BLaER1 treated with 17β-estradiol and CSF1 and Interleukin-3, amounts not matched to agents 10 nM and 100 nM (cell line): ENCODE results near the gene CENPP.

Experiments
- H3K27ac ChIP-seq, 11 experiments: shearing (Covaris generic); formaldehyde crosslinking; 2 replicates each; pipeline ENCODE4 v1.8.1; 2022
- H3K27me3 ChIP-seq, 11 experiments: shearing (Covaris generic); formaldehyde crosslinking; 2 replicates each; pipeline ENCODE4 v1.8.1; 2022
- H3K36me3 ChIP-seq, 11 experiments: shearing (Covaris generic); formaldehyde crosslinking; 2 replicates each; pipeline ENCODE4 v1.8.1; 2022
- H3K4me1 ChIP-seq, 10 experiments: shearing (Covaris generic); formaldehyde crosslinking; 2 replicates each; pipeline ENCODE4 v1.8.1; 2022
- H3K4me2 ChIP-seq, 11 experiments: shearing (Covaris generic); formaldehyde crosslinking; 2 replicates each; pipeline ENCODE4 v1.8.1; 2022
- H3K4me3 ChIP-seq, 10 experiments: shearing (Covaris generic); formaldehyde crosslinking; 2 replicates each; pipeline ENCODE4 v1.8.1; 2022
- H3K9ac ChIP-seq, 11 experiments: shearing (Covaris generic); formaldehyde crosslinking; 2 replicates each; pipeline ENCODE4 v1.8.1; 2022
- H3K9me3 ChIP-seq, 11 experiments: shearing (Covaris generic); formaldehyde crosslinking; replicated peaks in 1 of 11; 2 replicates each; pipeline ENCODE4 v1.8.1; 2022
- H4K20me1 ChIP-seq, 11 experiments: shearing (Covaris generic); formaldehyde crosslinking; 2 replicates each; pipeline ENCODE4 v1.8.1; 2022
- Cebpa-rat ChIP-seq, 11 experiments: shearing (Covaris generic); IDR thresholded peaks; 2 replicates each; pipeline ENCODE4 v1.8.1; 2022

CENPP gene

GRCh38 chr9:92292338-92293074 is 33.2 kb upstream of the CENPP start:
- peak overlapping the region; percentile 66 to 87 (median 80) for H3K4me3 ChIP-seq
- peaks cover 40 to 56% (median 52%) of the 10 kb centered on the region in 10 experiments for H3K4me1 ChIP-seq
- peaks cover 34 to 64% (median 53%) of the 10 kb centered on the region in 11 experiments for H3K36me3 ChIP-seq
- H3K9me3 ChIP-seq: no peaks in the 10 kb centered on the region
- TF ChIP-seq Cebpa-rat (IDR thresholded peaks at IDR 0.05): no peak
- peak overlapping the region; percentile 78 to 97 (median 89) for H3K9ac ChIP-seq
- H3K27ac ChIP-seq: peak overlapping the region; percentile 74 to 98 (median 88); a peak in 21 of 22 replicates
- H3K4me2 ChIP-seq: peak overlapping the region; percentile 78 to 99 (median 96)
- no peaks in the 10 kb centered on the region for H3K27me3 ChIP-seq
- H4K20me1 ChIP-seq: peaks cover 4 to 52% (median 48%) of the 10 kb centered on the region in 11 experiments; a peak in 17 of 22 replicates

DNA sequence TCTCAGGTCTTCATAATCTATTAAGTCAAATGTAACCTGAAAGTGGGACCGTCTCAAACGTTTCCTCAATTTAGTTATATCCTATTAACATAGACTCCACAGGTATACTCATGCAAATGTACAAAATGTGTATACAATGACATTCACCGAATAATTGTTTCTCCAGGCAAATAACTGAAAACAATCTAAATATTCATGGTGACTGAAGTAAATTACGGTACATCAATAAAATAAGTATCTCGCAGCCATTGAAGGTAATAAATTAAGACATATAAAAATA is 32.7 kb upstream of the CENPP start:
- Histone ChIP-seq H3K36me3 (peaks cover 34 to 64% (median 53%) of the 10 kb centered on the region in 11 experiments), H3K4me1 (peaks cover 40 to 61% (median 57%) of the 10 kb centered on the region in 10 experiments), H3K4me3 (peak overlapping the region; percentile 66 to 87 (median 80)), H3K9me3 (no peaks in the 10 kb centered on the region), H3K9ac (peak overlapping the region; percentile 78 to 97 (median 89)), H3K4me2 (peak overlapping the region; percentile 78 to 99 (median 96)), H4K20me1 (peaks cover 4 to 46% (median 43%) of the 10 kb centered on the region in 11 experiments; a peak in 17 of 22 replicates), H3K27me3 (no peaks in the 10 kb centered on the region), H3K27ac (peak overlapping the region; percentile 74 to 98 (median 88); a peak in 21 of 22 replicates)
- TF ChIP-seq Cebpa-rat (IDR thresholded peaks at IDR 0.05): no peak

DNA sequence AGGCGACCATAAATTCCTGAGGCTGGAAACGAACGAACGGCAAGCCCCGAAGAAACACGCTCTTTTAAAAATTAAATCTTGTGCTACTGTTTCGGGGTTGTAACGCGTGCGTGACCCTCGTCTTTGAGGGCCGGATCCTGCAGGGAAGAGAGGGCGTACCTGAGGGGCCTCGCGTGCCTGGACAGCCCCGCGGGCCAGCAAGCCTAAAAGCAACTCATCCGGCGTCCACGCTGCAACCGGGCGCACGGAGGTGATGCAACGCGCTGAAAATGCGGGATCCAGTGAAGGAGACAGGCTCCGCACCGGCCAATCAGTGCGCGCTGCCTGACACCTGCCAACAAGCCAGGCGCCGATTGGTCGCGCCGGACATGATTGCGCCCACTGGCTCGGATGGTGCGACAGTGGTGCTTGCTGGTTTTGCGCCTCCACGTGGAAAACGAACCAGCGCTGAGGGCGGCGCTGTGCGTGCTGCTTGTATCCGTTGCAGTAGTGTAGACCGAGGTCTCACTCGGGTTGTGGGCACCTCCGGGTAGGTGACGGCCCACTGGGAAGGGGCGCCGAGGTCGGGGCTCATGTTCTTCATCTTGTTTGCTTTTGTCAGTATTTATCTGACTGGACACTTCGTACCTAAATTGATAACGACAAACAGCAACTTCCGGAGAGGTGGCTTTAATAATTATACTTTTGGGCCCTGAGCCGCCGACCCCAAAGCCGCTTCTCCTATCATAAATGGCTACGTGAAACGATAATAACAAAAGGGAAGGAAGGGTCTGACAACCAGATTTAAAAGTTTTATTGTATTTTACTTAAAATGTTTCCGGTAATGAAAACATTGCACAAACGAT is 32.1 kb upstream of the CENPP start, which contains the start of gene IARS1:
Gene IARS1 (minus strand): TSS at position 246 of the 845 bp plus-strand sequence. CDS start 4,278 bp downstream, outside the sequence.
- peak; percentile 58 to 99 (median 85); a peak in 18 of 22 replicates for TF ChIP-seq Cebpa-rat (IDR thresholded peaks at IDR 0.05)
- peak within 1 kb of the TSS; percentile 74 to 98 (median 88); a peak in 21 of 22 replicates for H3K27ac ChIP-seq
- H3K4me2 ChIP-seq: peak within 1 kb of the TSS; percentile 78 to 99 (median 96)
- peak within 1 kb of the TSS; percentile 66 to 87 (median 80) for H3K4me3 ChIP-seq
- H3K9me3 ChIP-seq: no peaks in the 10 kb centered on the region
- peak within 1 kb of the TSS; percentile 78 to 97 (median 89) for H3K9ac ChIP-seq
- peaks cover 42 to 68% (median 64%) of the 10 kb centered on the region in 10 experiments for H3K4me1 ChIP-seq
- H4K20me1 ChIP-seq: peaks cover under 1 to 40% (median 36%) of the 10 kb centered on the region in 11 experiments; a peak in 17 of 22 replicates
- no peaks in the 10 kb centered on the region for H3K27me3 ChIP-seq
- H3K36me3 ChIP-seq: peaks cover 34 to 64% (median 53%) of the 10 kb centered on the region in 11 experiments

DNA sequence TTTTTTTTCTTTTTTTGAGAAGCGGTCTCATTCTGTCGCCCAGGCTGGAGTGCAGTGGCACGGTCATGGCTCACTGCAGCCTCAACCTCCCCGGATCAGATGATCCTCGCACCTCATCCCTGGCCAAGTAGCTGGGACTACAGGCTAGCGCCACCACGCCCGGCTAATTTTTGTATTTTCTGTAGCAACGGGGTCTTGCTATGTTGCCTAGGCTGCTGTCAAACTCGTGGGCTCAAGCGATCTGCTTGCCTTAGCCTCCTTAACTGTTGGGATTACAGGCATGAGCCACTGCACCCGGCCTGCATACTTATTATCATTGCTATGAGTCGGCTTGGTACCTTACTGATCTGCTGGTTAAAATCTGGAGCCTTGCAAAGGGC is 31.5 kb upstream of the CENPP start:
- TF ChIP-seq Cebpa-rat (IDR thresholded peaks at IDR 0.05): no peak
- peaks cover 32 to 64% (median 49%) of the 10 kb centered on the region in 11 experiments for H3K36me3 ChIP-seq
- H3K9ac ChIP-seq: peak overlapping the region; percentile 78 to 97 (median 89)
- H4K20me1 ChIP-seq: peaks cover 0 to 34% (median 31%) of the 10 kb centered on the region in 11 experiments; a peak in 12 of 22 replicates
- peaks cover 48 to 74% (median 70%) of the 10 kb centered on the region in 10 experiments for H3K4me1 ChIP-seq
- peak overlapping the region; percentile 5 to 98 (median 88); a peak in 21 of 22 replicates for H3K27ac ChIP-seq
- peak overlapping the region; percentile 66 to 87 (median 80) for H3K4me3 ChIP-seq
- no peaks in the 10 kb centered on the region for H3K27me3 ChIP-seq
- H3K4me2 ChIP-seq: peak overlapping the region; percentile 78 to 96 (median 90)
- no peaks in the 10 kb centered on the region for H3K9me3 ChIP-seq

- Histone ChIP-seq H3K9me3 (no peaks in the 10 kb centered on the region), H3K27me3 (no peaks in the 10 kb centered on the region), H3K4me1 (peaks cover 54 to 84% (median 80%) of the 10 kb centered on the region in 10 experiments), H3K36me3 (peaks cover 34 to 64% (median 47%) of the 10 kb centered on the region in 11 experiments), H3K4me3 (no peak overlapping the region), H4K20me1 (peaks cover 0 to 23% (median 21%) of the 10 kb centered on the region in 11 experiments; a peak in 11 of 22 replicates), H3K9ac (peak overlapping the region in 10 of 11 experiments; percentile 20 to 91 (median 46); a peak in 16 of 22 replicates), H3K27ac (peak overlapping the region in 9 of 11 experiments; percentile 4 to 98 (median 88); a peak in 18 of 22 replicates), H3K4me2 (peak overlapping the region in 10 of 11 experiments; percentile 78 to 96 (median 90); a peak in 20 of 22 replicates)
- TF ChIP-seq Cebpa-rat (IDR thresholded peaks at IDR 0.05): no peak
Observed at GRCh38 chr9:92295240-92295790, 30.4 kb upstream of the CENPP start.

DNA sequence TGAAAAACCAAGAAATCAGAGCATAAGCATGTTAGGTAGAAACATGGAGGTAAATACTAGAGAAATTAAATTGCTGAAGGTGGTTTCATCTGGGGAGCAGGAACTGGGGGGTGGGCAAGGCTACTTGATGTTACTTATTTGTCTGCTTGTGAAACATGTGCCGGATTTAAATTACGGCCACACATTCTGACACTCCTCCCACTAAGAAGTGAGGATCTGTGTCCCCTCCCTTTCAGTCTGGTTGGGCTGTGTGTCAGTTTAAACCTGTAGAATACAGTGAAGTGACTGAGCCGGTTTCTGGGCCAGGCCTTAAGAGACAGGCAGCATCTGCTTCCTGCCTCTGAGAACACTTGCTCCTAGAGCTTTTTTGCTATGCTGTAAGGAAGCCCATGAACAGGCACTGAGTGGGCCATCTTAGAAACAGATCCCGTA is 29.9 kb upstream of the CENPP start:
- H3K4me1 ChIP-seq: peaks cover 54 to 90% (median 85%) of the 10 kb centered on the region in 10 experiments
- H3K4me3 ChIP-seq: no peak overlapping the region
- no peaks in the 10 kb centered on the region for H3K27me3 ChIP-seq
- H3K9me3 ChIP-seq: no peaks in the 10 kb centered on the region
- no peak for TF ChIP-seq Cebpa-rat (IDR thresholded peaks at IDR 0.05)
- peak overlapping the region in 10 of 11 experiments; percentile 4 to 98 (median 88); a peak in 19 of 22 replicates for H3K27ac ChIP-seq
- H3K9ac ChIP-seq: peak overlapping the region in 10 of 11 experiments; percentile 20 to 91 (median 44); a peak in 16 of 22 replicates
- peak overlapping the region; percentile 20 to 96 (median 83); a peak in 18 of 22 replicates for H3K4me2 ChIP-seq
- H3K36me3 ChIP-seq: peaks cover 39 to 64% (median 47%) of the 10 kb centered on the region in 11 experiments
- peaks cover 0 to 18% (median 16%) of the 10 kb centered on the region in 11 experiments; a peak in 9 of 22 replicates for H4K20me1 ChIP-seq

DNA sequence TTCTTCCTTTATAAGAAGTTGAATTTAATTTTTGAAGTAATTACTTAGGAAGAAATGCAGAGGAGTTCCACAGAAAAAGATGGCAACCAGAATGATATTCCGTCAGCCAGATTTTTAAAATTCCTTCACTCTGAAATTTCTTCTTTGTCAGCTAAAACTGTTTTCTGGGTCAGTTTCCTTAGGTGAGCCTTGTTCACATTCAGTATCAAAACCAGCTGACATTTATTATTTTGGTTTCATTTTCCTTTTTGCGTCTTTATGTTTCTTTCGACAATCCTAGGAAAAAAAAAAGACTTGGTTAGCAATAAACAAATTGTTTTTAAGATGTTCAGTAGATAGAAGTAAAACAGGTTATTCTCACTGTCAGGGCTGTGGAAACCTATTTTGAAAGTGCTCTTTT is 28.1 kb upstream of the CENPP start:
- H3K4me3 ChIP-seq: no peak overlapping the region

GRCh38 chr9:92298036-92298435 is 27.7 kb upstream of the CENPP start:
- Histone ChIP-seq H3K4me1 (peaks cover 34 to 77% (median 70%) of the 10 kb centered on the region in 10 experiments), H3K4me3 (no peak overlapping the region; a peak in 1 of 20 replicates), H3K36me3 (peaks cover 59 to 69% (median 64%) of the 10 kb centered on the region in 11 experiments), H3K9ac (peak overlapping the region in 1 of 11 experiments; percentile 4; a peak in 2 of 22 replicates), H3K27me3 (no peaks in the 10 kb centered on the region), H3K27ac (peak overlapping the region in 7 of 11 experiments; percentile 67 to 83 (median 78); a peak in 13 of 22 replicates), H3K4me2 (peak overlapping the region in 9 of 11 experiments; percentile 25 to 92 (median 79); a peak in 16 of 22 replicates), H4K20me1 (no peaks in the 10 kb centered on the region), H3K9me3 (no peaks in the 10 kb centered on the region)
- TF ChIP-seq Cebpa-rat (IDR thresholded peaks at IDR 0.05): no peak

More for the DNA sequence above, 28.1 kb upstream of the CENPP start:
- Histone ChIP-seq H3K27me3 (no peaks in the 10 kb centered on the region), H3K9me3 (no peaks in the 10 kb centered on the region), H3K4me2 (peak overlapping the region in 9 of 11 experiments; percentile 25 to 92 (median 79); a peak in 16 of 22 replicates), H3K36me3 (peaks cover 55 to 65% (median 60%) of the 10 kb centered on the region in 11 experiments), H3K4me1 (peaks cover 38 to 79% (median 70%) of the 10 kb centered on the region in 10 experiments), H3K9ac (peak overlapping the region in 1 of 11 experiments; percentile 4; a peak in 2 of 22 replicates), H4K20me1 (peaks cover 0 to under 1% (median 0%) of the 10 kb centered on the region in 11 experiments; a peak in 4 of 22 replicates), H3K27ac (peak overlapping the region in 6 of 11 experiments; percentile 71 to 83 (median 78); a peak in 12 of 22 replicates)
- no peak for TF ChIP-seq Cebpa-rat (IDR thresholded peaks at IDR 0.05)
